ENCODE measurements around the gene CYP2C9.

CYP2C9 gene

GRCh38 chr10:94983555-94983954 lies 45.1 kb downstream of the CYP2C9 start:
- no CpG with 5 or more reads among the region's 4 CpGs for WGBS (ENCODE audit: extremely low coverage, insufficient coverage, insufficient read length)
- Histone ChIP-seq H2AK5ac (ENCODE audit: low read length) (no peak overlapping the region), H3K23ac (ENCODE audit: low read length) (no peak overlapping the region), H4K91ac (ENCODE audit: low read depth, low read length) (no peak overlapping the region), H3K4me2 (ENCODE audit: low read length) (no peak overlapping the region), H4K8ac (ENCODE audit: low read depth, low read length) (no peak overlapping the region), H3K14ac (ENCODE audit: low read length) (no peak overlapping the region), H3K4me3 (ENCODE audit: low read depth, low read length) (no peak overlapping the region), H3K36me3 (ENCODE audit: control insufficient read depth in 1 of 2, insufficient read depth in 2 of 2, low read length in 2 of 2) (peaks cover 0 to 1% of the 10 kb centered on the region in 2 experiments), H3K27me3 (ENCODE audit: insufficient read depth, low read length) (no peaks in the 10 kb centered on the region), H3K79me1 (ENCODE audit: low read length) (no peaks in the 10 kb centered on the region), H3K27ac (ENCODE audit: low read depth, low read length) (no peak overlapping the region), H3K18ac (ENCODE audit: low read length) (no peak overlapping the region), H3K4ac (ENCODE audit: low read depth, low read length) (no peak overlapping the region), H2BK12ac (ENCODE audit: low read length) (no peak overlapping the region), H2BK120ac (ENCODE audit: insufficient read depth, low read length, poor library complexity) (no peak overlapping the region), H3K4me1 (ENCODE audit: control insufficient read depth in 1 of 2, insufficient read depth in 2 of 2, low read length in 2 of 2) (no peaks in the 10 kb centered on the region), H3K9ac (ENCODE audit: low read length) (no peak overlapping the region), H4K12ac (ENCODE audit: low read depth, low read length) (no peak overlapping the region), H2AFZ (ENCODE audit: insufficient read depth, low read length, poor library complexity) (no peak overlapping the region), H3K9me3 (ENCODE audit: insufficient read depth, low read depth, low read length) (no peaks in the 10 kb centered on the region), H3K79me2 (ENCODE audit: control insufficient read depth, insufficient read depth, low read length, poor library complexity) (no peaks in the 10 kb centered on the region), H2BK5ac (ENCODE audit: low read depth, low read length, poor library complexity) (no peak overlapping the region)
- DNase-seq = no peak

GRCh38 chr10:94989192-94989591 lies 50.7 kb downstream of the CYP2C9 start:
- H3K4ac ChIP-seq (ENCODE audit: low read depth, low read length) = no peak overlapping the region
- no peak overlapping the region for H2BK5ac ChIP-seq (ENCODE audit: low read depth, low read length, poor library complexity)
- H3K79me1 ChIP-seq (ENCODE audit: low read length) = no peaks in the 10 kb centered on the region
- peaks cover 5% of the 10 kb centered on the region for H3K9me3 ChIP-seq (ENCODE audit: insufficient read depth, low read depth, low read length)
- no peak overlapping the region for H3K14ac ChIP-seq (ENCODE audit: low read length)
- H3K18ac ChIP-seq (ENCODE audit: low read length) = no peak overlapping the region
- no peak overlapping the region for H3K9ac ChIP-seq (ENCODE audit: low read length)
- no peak overlapping the region for H2AFZ ChIP-seq (ENCODE audit: insufficient read depth, low read length, poor library complexity)
- H3K27me3 ChIP-seq (ENCODE audit: insufficient read depth, low read length) = no peaks in the 10 kb centered on the region
- H2BK12ac ChIP-seq (ENCODE audit: low read length) = no peak overlapping the region
- H3K36me3 ChIP-seq (ENCODE audit: control insufficient read depth in 1 of 2, insufficient read depth in 2 of 2, low read length in 2 of 2) = peaks cover 0 to 1% of the 10 kb centered on the region in 2 experiments
- no peak overlapping the region for H3K27ac ChIP-seq (ENCODE audit: low read depth, low read length)
- no peak overlapping the region for H4K8ac ChIP-seq (ENCODE audit: low read depth, low read length)
- H3K23ac ChIP-seq (ENCODE audit: low read length) = no peak overlapping the region
- H3K4me3 ChIP-seq (ENCODE audit: low read depth, low read length) = no peak overlapping the region
- no peak overlapping the region for H2AK5ac ChIP-seq (ENCODE audit: low read length)
- no peaks in the 10 kb centered on the region for H3K79me2 ChIP-seq (ENCODE audit: control insufficient read depth, insufficient read depth, low read length, poor library complexity)
- no peak overlapping the region for H3K4me2 ChIP-seq (ENCODE audit: low read length)
- H3K4me1 ChIP-seq (ENCODE audit: control insufficient read depth in 1 of 2, insufficient read depth in 2 of 2, low read length in 2 of 2) = no peaks in the 10 kb centered on the region
- no peak overlapping the region for H4K91ac ChIP-seq (ENCODE audit: low read depth, low read length)
- no peak overlapping the region for H2BK120ac ChIP-seq (ENCODE audit: insufficient read depth, low read length, poor library complexity)
- no peak for DNase-seq
- H4K12ac ChIP-seq (ENCODE audit: low read depth, low read length) = no peak overlapping the region

GRCh38 chr10:94991243-94991888 lies 52.9 kb downstream of the CYP2C9 start:
- Histone ChIP-seq H3K4me2 (ENCODE audit: low read length) (no peak overlapping the region), H3K27me3 (ENCODE audit: insufficient read depth, low read length) (no peaks in the 10 kb centered on the region), H3K4me3 (ENCODE audit: low read depth, low read length) (no peak overlapping the region), H4K8ac (ENCODE audit: low read depth, low read length) (no peak overlapping the region), H3K23ac (ENCODE audit: low read length) (no peak overlapping the region), H3K9me3 (ENCODE audit: insufficient read depth, low read depth, low read length) (peaks cover 5% of the 10 kb centered on the region), H3K4ac (ENCODE audit: low read depth, low read length) (no peak overlapping the region), H2AK5ac (ENCODE audit: low read length) (no peak overlapping the region), H4K91ac (ENCODE audit: low read depth, low read length) (no peak overlapping the region), H2BK5ac (ENCODE audit: low read depth, low read length, poor library complexity) (no peak overlapping the region), H4K12ac (ENCODE audit: low read depth, low read length) (no peak overlapping the region), H3K27ac (ENCODE audit: low read depth, low read length) (no peak overlapping the region), H2BK12ac (ENCODE audit: low read length) (no peak overlapping the region), H3K36me3 (ENCODE audit: control insufficient read depth in 1 of 2, insufficient read depth in 2 of 2, low read length in 2 of 2) (peaks cover 0 to 1% of the 10 kb centered on the region in 2 experiments), H3K14ac (ENCODE audit: low read length) (no peak overlapping the region), H3K79me2 (ENCODE audit: control insufficient read depth, insufficient read depth, low read length, poor library complexity) (no peaks in the 10 kb centered on the region), H3K79me1 (ENCODE audit: low read length) (no peaks in the 10 kb centered on the region), H3K18ac (ENCODE audit: low read length) (no peak overlapping the region), H2BK120ac (ENCODE audit: insufficient read depth, low read length, poor library complexity) (no peak overlapping the region), H2AFZ (ENCODE audit: insufficient read depth, low read length, poor library complexity) (no peak overlapping the region), H3K9ac (ENCODE audit: low read length) (no peak overlapping the region), H3K4me1 (ENCODE audit: control insufficient read depth in 1 of 2, insufficient read depth in 2 of 2, low read length in 2 of 2) (no peaks in the 10 kb centered on the region)
- DNase-seq = peak; percentile 78 to 81
- WGBS (ENCODE audit: extremely low coverage, insufficient coverage, insufficient read length) = no CpG with 5 or more reads among the region's 1 CpG

- H4K8ac ChIP-seq (ENCODE audit: low read depth, low read length) = no peak overlapping the region
- WGBS (ENCODE audit: extremely low coverage, insufficient coverage, insufficient read length) = no CpG with 5 or more reads among the region's 4 CpGs
Observed at GRCh38 chr10:94992811-94993210, 54.4 kb downstream of the CYP2C9 start.

More at GRCh38 chr10:94992811-94993210, 54.4 kb downstream of the CYP2C9 start:
- no peak overlapping the region for H2BK120ac ChIP-seq (ENCODE audit: insufficient read depth, low read length, poor library complexity)
- no peak overlapping the region for H2AFZ ChIP-seq (ENCODE audit: insufficient read depth, low read length, poor library complexity)
- H3K27ac ChIP-seq (ENCODE audit: low read depth, low read length) = no peak overlapping the region
- peaks cover 5% of the 10 kb centered on the region for H3K9me3 ChIP-seq (ENCODE audit: insufficient read depth, low read depth, low read length)
- H3K79me2 ChIP-seq (ENCODE audit: control insufficient read depth, insufficient read depth, low read length, poor library complexity) = no peaks in the 10 kb centered on the region
- H3K4me2 ChIP-seq (ENCODE audit: low read length) = no peak overlapping the region
- H2AK5ac ChIP-seq (ENCODE audit: low read length) = no peak overlapping the region
- H3K18ac ChIP-seq (ENCODE audit: low read length) = no peak overlapping the region
- peak; percentile 81 to 85 for DNase-seq
- no peaks in the 10 kb centered on the region for H3K79me1 ChIP-seq (ENCODE audit: low read length)
- no peak overlapping the region for H4K91ac ChIP-seq (ENCODE audit: low read depth, low read length)
- no peak overlapping the region for H3K14ac ChIP-seq (ENCODE audit: low read length)
- H3K27me3 ChIP-seq (ENCODE audit: insufficient read depth, low read length) = no peaks in the 10 kb centered on the region
- no peak overlapping the region for H2BK12ac ChIP-seq (ENCODE audit: low read length)
- H4K12ac ChIP-seq (ENCODE audit: low read depth, low read length) = no peak overlapping the region
- no peak overlapping the region for H2BK5ac ChIP-seq (ENCODE audit: low read depth, low read length, poor library complexity)
- no peaks in the 10 kb centered on the region for H3K36me3 ChIP-seq (ENCODE audit: control insufficient read depth in 1 of 2, insufficient read depth in 2 of 2, low read length in 2 of 2)
- no peak overlapping the region for H3K4me3 ChIP-seq (ENCODE audit: low read depth, low read length)
- no peaks in the 10 kb centered on the region for H3K4me1 ChIP-seq (ENCODE audit: control insufficient read depth in 1 of 2, insufficient read depth in 2 of 2, low read length in 2 of 2)
- H3K23ac ChIP-seq (ENCODE audit: low read length) = no peak overlapping the region
- no peak overlapping the region for H3K4ac ChIP-seq (ENCODE audit: low read depth, low read length)
- no peak overlapping the region for H3K9ac ChIP-seq (ENCODE audit: low read length)

Data from trophoblast cell (in vitro differentiated cells and primary cell).